ENCODE results near the gene MDM2.

GRCh38 chr12:68766646-68767045 lies 41.3 kb upstream of the MDM2 start:
- TF ChIP-seq POLR2AphosphoS5 (IDR thresholded peaks at IDR 0.05; ENCODE audit: borderline replicate concordance, low read depth, low read length) (no peak), EZH2 (IDR thresholded peaks at IDR 0.05) (no peak)
